Activated effector memory CD4-positive, alpha-beta T cell treated with anti-CD3 and anti-CD28 coated beads, Interleukin-2, amount 50 U/mL, for 16 hours (primary cell): Measurements from ENCODE around the gene CNTRL.
A peak's percentile ranks its signal among the peaks of the same experiment; 100 is the strongest.
"Not testable (repeated sequence)": the region's sequence is repeated elsewhere in the genome, so short reads cannot be mapped to it uniquely, and the experiment has no call there.

Source experiments
- DNase-seq: peaks from one replicate; pipeline ENCODE4 v3.0.0-alpha.2; 2020

Gene CNTRL

GRCh38 chr9:121071370-121071755, 3.4 kb upstream of the CNTRL start:
- no peak for DNase-seq

- DNase-seq, result peak; percentile 66
These were observed 2.9 kb upstream of the CNTRL start for GRCh38 chr9:121071756-121072421.

- DNase-seq, result no peak
These were observed 1.7 kb upstream of the CNTRL start for GRCh38 chr9:121073038-121073437.

GRCh38 chr9:121075251-121076036, 689 bp downstream of the CNTRL start:
- DNase-seq, result no peak

- DNase-seq, result no peak
These were observed 7.3 kb downstream of the CNTRL start for GRCh38 chr9:121082075-121082474.

GRCh38 chr9:121085661-121086060, 10.9 kb downstream of the CNTRL start:
- no peak for DNase-seq

GRCh38 chr9:121088576-121088975, 13.8 kb downstream of the CNTRL start:
- DNase-seq, result no peak

- not testable (repeated sequence) for DNase-seq
These were observed 16.0 kb downstream of the CNTRL start for GRCh38 chr9:121090743-121091142.

- DNase-seq, result no peak
These were observed 20.3 kb downstream of the CNTRL start for GRCh38 chr9:121095057-121095456.

GRCh38 chr9:121098567-121099198, 23.9 kb downstream of the CNTRL start:
- DNase-seq, result no peak

- DNase-seq, result not testable (repeated sequence)
These were observed 29.3 kb downstream of the CNTRL start for GRCh38 chr9:121104054-121104453.

GRCh38 chr9:121105531-121105930, 30.8 kb downstream of the CNTRL start:
- no peak for DNase-seq

- DNase-seq, result no peak
These were observed 32.3 kb downstream of the CNTRL start for GRCh38 chr9:121107029-121107428.

- no peak for DNase-seq
These were observed 33.1 kb downstream of the CNTRL start for GRCh38 chr9:121107881-121108280.

GRCh38 chr9:121115466-121115865, 40.7 kb downstream of the CNTRL start:
- no peak for DNase-seq

GRCh38 chr9:121118266-121118665, 43.5 kb downstream of the CNTRL start:
- no peak for DNase-seq

- DNase-seq, result no peak
These were observed 45.6 kb downstream of the CNTRL start for GRCh38 chr9:121120386-121120785.

- DNase-seq, result peak; percentile 98
These were observed 46.9 kb downstream of the CNTRL start for GRCh38 chr9:121121582-121122087.

- peak; percentile 65 for DNase-seq
These were observed 47.7 kb downstream of the CNTRL start for GRCh38 chr9:121122246-121123032.

GRCh38 chr9:121123816-121124535, 49.2 kb downstream of the CNTRL start:
- no peak for DNase-seq

- no peak for DNase-seq
These were observed 50.8 kb downstream of the CNTRL start for GRCh38 chr9:121125590-121125989.

- DNase-seq, result not testable (repeated sequence)
These were observed 54.6 kb downstream of the CNTRL start for GRCh38 chr9:121129384-121129783.
